NCI-H345 treated with DMSO at 0.1 percent for 48 hours (cell line): ENCODE results near the gene MRPL19.

ENCODE experiments used
- DNase-seq: peaks from one replicate; lab custom pipeline; 2025; ENCODE audit not compliant: unreplicated experiment; lab: John Stamatoyannopoulos, UW

Gene MRPL19

DNA sequence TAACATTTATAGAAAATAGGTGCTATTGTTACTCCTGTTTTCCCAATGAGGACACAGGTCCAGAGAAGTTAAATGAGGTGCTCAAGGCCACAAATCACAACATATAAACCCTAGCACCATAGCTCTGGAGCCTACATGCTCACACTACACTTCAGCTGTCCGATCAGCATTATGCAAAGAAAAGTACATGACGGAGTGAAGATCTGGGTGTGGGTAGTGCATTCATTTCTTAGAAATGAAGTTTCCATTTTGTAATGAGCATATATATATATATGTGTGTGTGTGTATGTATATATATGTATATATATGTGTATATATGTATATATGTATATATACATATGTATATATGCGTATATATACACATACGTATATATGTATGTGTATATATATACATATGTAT is 30.2 kb upstream of the MRPL19 start:
- DNase-seq: no peak

DNA sequence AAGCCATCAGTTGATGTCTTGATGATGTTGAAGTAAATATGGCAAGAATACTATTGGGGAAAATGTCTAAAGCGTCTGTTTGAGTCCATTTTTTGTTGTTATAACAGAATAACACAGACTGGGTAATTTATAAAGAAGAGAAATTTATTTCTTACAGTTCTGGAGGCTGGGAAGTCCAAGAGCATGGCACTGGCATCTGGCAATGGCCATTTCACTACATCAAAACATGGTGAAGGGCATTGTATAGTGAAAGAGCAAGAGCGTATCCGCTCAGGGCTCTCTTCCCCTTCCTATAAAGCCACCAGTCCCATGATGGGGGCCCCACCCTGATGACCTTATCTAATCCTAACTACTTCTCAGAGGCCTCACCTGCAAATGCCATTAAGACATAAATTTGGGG is 29.6 kb upstream of the MRPL19 start:
- no peak for DNase-seq

DNA sequence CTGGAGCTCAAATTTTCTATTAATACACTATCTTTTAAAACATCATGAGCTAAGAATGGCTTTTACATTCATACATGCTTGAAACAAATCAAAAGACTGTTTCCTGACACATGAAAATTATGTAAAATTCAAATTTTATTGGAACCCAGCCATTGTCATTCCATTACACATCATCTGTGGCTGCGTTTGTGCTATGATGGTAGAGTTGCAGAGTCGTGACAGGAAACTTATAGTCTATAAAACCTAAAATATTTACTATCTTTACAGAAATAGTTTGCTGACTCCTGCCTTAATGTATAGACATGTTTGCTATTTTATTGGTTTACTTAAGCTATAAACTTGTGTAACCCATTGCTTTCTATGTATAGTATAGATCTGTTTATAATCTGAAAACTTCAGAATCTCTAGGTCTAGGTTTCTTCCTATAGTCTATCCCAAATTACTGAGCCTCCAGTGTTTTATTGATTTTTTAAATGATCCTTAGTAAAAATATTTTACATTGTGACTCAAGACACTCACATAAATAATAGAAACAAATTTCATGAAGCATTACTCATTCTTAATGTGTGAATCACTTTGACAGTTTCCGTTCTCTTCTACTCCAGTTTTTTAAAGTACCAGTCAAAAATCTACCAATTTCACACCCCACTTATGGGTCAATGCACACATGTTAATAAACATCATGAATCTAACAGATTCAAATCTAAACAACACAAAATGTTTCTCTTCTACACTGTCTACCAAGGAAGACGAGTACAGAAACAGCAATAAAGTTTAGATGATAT is 26.4 kb upstream of the MRPL19 start:
- DNase-seq: no peak

DNA sequence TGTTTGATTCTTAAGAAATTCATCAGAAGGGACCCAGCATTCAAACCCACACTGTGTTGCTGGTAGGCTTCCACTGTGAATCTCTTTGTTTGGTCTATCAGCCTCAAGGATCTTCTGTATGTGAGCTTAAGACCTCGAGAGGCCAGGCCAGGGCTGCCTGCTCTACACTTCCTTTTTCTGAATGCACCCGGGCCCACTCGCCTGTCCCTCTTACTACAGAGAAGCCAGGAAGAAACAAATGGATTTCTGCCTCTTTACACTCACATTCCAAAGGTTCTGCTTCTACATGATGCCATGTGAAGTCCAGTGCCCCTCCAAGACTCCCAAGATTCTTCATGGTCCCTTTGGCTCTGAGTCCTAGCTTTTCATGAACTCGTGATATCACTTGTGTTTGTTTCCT is 25.4 kb upstream of the MRPL19 start:
- DNase-seq: no peak

- DNase-seq: no peak
Measured at GRCh38 chr2:75622500-75622899, 24.1 kb upstream of the MRPL19 start.

GRCh38 chr2:75622929-75623328 is 23.7 kb upstream of the MRPL19 start:
- DNase-seq: no peak

DNA sequence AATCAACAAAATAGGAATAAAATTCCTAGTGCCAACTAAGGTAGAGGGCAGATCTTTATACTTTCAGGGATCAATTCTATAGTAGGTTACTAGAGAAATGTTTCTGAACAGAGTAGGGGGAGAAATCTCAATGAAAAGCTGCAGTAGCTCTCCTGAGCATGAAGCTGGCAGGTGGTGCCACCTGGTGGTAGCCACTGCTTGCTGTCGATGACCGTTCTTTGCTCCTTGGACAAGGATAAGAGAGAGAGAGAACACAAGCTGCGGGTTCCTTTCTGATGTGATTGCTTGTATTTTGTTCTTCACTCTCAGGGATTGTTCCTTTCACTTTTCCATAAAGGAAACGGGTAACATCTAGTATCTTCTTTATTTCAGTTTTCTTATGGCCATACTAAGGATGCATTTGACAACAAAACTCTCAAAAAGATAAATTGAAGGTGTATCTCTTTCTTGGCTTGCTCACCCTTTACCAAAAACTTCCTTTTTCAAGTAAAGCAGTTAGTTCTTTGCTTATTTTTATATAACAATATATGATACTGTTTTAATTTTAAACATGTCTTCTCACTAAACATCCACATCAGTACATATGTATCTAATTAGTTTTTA is 18.6 kb upstream of the MRPL19 start:
- DNase-seq: peak; percentile 50

DNA sequence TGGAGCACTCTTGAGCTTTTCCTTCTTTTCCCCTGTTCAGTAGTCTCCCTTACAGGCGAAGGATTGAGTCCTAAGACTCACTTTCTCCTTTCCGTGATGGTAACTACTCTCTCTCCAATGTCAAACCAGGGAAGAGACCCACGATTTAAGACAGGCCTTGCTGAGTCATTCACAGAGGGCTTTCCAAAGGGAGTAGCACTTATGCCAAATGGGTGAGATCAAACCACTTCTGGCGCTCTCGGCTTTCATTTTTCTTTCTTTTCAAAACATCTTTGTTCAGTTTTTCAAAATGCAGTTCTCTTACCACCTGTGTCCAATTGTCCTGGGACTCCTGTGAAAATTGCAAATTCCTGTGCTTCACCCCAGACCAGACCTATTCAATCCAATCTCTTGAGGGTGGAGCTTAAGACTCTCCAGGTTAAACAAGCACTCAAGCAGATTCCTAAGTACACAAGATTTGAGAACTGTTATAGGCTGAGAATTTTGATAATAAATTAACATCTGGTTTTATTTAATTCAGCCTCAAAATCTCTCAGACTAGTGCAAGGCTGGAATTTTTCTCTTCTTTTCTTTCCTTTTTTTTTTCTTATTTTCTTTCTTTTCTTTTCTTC is 14.4 kb upstream of the MRPL19 start:
- no peak for DNase-seq

- DNase-seq: no peak
Measured at GRCh38 chr2:75632813-75633212, 13.8 kb upstream of the MRPL19 start.

DNA sequence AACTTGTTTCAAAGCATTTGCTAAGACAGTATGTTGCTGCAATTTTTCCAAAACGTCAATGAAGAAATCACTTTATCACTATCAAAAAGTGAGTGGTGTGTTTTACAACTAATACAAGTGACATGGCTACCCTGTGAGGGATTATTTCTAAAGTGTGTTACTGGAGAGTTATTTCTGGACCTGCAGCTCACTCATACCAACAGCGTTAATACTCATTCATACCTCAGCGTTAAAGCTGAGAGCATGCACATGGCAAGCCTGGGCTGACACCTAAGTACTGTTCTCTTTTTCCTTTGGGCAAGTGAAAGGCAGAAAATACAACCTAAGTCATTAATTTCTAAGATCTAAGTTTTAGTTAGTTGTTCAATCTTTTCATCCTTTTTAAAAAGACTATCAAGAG is 13.0 kb upstream of the MRPL19 start:
- DNase-seq: no peak

GRCh38 chr2:75634945-75635344 is 11.6 kb upstream of the MRPL19 start:
- DNase-seq: no peak

GRCh38 chr2:75637568-75637967 is 9.0 kb upstream of the MRPL19 start:
- DNase-seq: no peak

- DNase-seq: peak; percentile 25
Measured at GRCh38 chr2:75640621-75641121, 5.9 kb upstream of the MRPL19 start.

GRCh38 chr2:75641587-75641986 is 5.0 kb upstream of the MRPL19 start:
- DNase-seq: no peak

- no peak for DNase-seq
Measured at GRCh38 chr2:75643980-75644379, 2.6 kb upstream of the MRPL19 start.

DNA sequence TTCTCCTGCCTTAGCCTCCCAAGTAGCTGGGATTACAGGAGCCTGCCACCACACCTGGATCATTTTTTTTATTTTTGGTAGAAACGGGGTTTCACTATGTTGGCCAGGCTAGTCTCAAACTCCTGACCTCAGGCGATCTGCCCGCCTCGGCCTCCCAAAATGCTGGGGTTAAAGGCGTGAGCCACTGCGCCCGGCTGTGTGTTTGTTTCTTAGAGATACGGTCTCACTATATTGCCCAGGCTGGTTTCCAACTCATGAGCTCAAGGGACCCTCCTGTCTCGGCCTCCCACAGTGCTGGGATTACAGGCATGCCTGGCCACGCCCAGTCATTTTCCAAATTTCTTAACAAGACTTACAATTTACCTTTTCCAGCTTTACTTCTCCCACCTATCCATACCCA is 940 bp upstream of the MRPL19 start:
- DNase-seq: no peak

DNA sequence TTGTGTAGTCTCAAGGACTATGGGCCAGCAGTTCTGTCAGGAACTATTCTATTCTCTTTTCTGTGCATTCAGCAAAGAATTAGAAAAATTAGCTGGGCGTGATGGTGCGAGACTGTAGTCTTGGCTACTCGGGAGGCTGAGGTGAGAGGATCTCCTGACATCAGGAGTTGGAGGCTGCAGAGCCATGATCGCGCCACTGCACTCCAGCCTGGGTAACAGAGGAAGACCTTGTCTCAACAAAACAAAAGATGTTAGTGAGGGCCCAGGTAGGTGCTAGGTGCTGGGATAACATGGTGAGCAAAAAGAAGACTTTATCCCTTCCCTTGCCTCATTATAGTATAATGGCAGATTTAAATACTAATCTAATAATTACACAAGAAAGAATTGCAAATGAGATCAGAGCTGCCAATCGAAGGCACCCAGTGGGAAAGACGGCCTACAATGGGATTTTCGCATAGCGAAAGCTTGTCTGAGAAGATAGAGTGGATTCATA is 447 bp upstream of the MRPL19 start:
- no peak for DNase-seq

DNA sequence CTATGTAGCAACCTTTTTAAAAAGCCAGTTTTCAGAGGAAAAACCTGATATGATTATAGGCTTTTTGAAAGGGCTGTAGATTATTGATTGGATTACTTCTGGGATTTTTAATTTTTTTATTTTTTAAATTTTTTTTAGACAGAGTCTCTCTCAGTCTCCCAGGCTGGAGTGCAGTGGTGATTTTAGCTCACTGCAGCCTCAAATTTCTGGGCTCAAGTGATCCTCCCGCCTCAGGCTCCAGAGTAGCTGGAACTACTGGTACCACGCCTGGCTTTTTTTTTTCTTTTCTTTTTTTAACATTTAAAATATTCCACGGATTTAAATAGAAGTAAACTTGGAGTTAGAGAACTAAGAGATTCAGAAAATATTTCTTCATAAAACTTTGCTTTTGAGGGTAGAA is 1.2 kb downstream of the MRPL19 start:
- DNase-seq: no peak

GRCh38 chr2:75654012-75654411 is 7.4 kb downstream of the MRPL19 start:
- DNase-seq: no peak

- DNase-seq: no peak
Measured at GRCh38 chr2:75655861-75656260, 9.3 kb downstream of the MRPL19 start.

- no peak for DNase-seq
Measured at GRCh38 chr2:75656563-75656962, 10.0 kb downstream of the MRPL19 start.

GRCh38 chr2:75657798-75658197 is 11.2 kb downstream of the MRPL19 start:
- no peak for DNase-seq
